ENCODE measurements around the gene ZNF598.
A peak's percentile ranks its signal among the peaks of the same experiment; 100 is the strongest.
"Not testable (repeated sequence)": the region's sequence is repeated elsewhere in the genome, so short reads cannot be mapped to it uniquely, and the experiment has no call there.

The ZNF598 gene

GRCh38 chr16:1973461-1974156 lies 36.0 kb downstream of the ZNF598 start:
- DNase-seq = no peak

- no peak for DNase-seq
These were observed 37.1 kb downstream of the ZNF598 start for GRCh38 chr16:1972490-1972877.

- DNase-seq = peak; percentile 67
These were observed 37.7 kb downstream of the ZNF598 start, which contains the start of gene TBL3 for GRCh38 chr16:1971796-1972489. TSS of gene TBL3 (plus strand) at chr16:1972053. CDS start at chr16:1972165, 112 bp downstream.

GRCh38 chr16:1968146-1968953 lies 41.3 kb downstream of the ZNF598 start:
- DNase-seq = no peak

- no peak for DNase-seq
These were observed 43.2 kb downstream of the ZNF598 start, which contains the start of gene RNF151 for GRCh38 chr16:1966460-1966859. TSS of gene RNF151 (plus strand) at chr16:1966856. CDS start at chr16:1966882, 26 bp downstream.

- no peak for DNase-seq
These were observed 44.1 kb downstream of the ZNF598 start for GRCh38 chr16:1965396-1966001.

DNA sequence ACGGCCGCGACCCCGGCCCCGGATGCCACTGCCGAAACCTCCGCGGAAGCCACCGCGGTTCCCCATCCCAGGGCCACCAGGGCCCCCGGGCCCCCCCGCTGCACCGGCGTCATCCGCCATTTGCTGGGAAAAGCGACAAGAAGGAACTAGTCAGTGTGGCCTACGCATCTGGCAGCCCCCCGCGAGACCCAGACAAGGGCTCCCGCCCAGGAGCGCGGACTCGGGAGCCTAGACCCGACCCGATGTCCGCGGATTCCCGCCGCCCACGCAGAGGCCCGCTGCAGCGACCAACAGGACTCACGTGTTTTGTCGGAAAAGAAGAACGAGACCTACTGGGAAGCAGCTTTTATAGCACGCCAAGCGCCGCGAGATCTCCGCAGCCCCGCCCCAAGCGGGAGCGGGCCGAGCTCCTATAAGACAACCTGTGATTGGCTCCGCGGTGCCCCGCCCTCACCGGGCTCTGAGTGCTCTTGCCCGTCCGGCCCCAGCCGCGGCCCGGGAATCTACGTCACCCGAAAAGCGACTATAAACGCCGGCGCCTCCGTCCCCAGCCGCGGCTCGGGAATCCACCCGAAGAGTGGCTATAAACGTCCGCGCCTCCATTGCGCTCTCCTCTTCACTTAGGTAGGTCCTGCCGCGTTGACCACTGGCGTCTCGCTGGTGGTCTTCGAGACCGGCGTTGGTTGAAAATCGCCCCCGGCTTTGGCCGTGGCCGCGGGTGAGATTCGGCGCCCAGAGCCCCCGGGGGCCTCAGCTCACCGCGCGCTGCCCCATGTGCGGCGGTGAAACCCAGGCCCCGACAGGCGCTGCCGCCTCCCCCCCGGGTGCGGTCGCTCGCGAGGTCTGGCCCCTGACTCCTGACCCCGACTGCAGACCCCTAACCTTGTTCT lies 44.9 kb downstream of the ZNF598 start, which contains the start of gene RPS2:
Gene RPS2 (minus strand): TSS at position 321 of the 890 bp plus-strand sequence. CDS start 201 bp downstream, at position 120.
- DNase-seq = peak; percentile 92

DNA sequence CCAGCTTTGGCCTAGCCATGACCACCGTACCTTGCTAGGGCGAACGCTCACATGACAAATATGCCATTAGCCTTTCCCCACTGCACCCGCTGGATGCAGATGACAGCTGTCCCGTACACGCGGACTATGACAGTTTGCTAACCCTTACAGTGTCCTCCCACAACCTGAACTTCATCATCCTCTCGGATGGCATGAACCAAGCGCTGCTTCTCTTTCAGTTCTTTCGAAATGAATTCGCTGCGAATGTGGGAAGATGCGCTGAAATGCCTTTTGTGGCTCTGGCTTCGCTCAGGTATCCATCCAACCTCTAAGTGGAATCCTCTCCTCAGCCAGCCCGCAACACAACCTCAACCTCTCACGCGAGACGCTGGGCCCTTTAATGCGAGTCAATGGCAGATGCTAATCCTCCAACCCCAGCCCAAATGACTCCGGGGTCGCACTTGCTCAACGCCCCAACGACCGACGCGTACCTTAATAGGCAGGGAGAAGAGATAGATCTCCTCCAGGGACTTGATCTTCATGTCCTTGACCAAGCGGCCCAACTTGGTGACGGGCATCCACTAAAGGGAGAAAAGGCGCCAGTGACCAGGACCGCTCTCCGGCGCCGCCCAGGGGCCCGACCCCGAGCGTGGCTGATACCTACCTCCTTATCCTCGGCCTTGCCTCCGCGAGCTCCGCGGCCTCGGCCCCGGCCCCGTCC lies 45.7 kb downstream of the ZNF598 start:
- DNase-seq = no peak

- DNase-seq = not testable (repeated sequence)
These were observed 47.2 kb downstream of the ZNF598 start for GRCh38 chr16:1962161-1963153.

- no peak for DNase-seq
These were observed 48.0 kb downstream of the ZNF598 start for GRCh38 chr16:1961651-1962067.

DNA sequence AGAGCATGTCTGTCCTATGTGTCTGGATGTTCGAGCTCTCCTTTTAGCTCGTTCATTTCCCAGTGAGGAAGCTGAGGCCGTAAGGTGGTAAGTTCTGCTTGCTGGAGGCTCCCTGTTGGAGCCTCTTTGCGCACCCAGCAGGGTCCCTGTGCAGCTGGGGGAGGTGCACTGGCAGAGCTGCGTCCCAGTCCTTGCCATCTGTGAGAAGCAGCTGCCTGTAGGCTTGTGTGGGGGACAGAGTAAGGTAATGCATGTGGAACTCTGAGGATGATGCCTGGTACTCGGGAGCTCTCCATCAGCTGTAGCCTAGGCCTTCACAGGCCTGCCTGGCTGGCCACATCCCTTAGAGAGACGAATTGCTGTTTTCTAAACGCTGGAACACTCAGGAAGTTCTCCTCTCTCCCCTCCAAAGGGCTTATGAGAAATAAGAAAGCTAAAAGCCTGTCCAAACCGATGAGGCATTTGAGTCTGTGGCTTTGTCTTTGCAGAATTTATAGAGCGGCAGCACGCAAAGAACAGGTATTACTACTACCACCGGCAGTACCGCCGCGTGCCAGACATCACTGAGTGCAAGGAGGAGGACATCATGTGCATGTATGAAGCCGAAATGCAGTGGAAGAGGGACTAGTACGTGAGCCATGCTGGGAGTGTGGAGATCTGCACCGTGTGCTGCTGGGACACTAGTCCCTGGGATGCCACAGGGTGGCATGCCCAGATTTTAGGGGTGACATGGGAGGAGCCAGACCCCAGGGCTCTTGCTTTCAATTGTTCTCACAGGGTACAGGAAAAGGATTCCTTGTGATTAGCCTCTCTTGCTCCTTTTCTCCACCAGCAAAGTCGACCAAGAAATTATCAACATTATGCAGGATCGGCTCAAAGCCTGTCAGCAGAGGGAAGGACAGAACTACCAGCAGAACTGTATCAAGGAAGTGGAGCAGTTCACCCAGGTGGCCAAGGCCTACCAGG lies 48.7 kb downstream of the ZNF598 start:
- peak; percentile 79 for DNase-seq

GRCh38 chr16:1959269-1960039 lies 50.2 kb downstream of the ZNF598 start, which contains the start of gene NDUFB10:
TSS of gene NDUFB10 (plus strand) at chr16:1959538. CDS start at chr16:1959625, 87 bp downstream.
- DNase-seq = no peak

DNA sequence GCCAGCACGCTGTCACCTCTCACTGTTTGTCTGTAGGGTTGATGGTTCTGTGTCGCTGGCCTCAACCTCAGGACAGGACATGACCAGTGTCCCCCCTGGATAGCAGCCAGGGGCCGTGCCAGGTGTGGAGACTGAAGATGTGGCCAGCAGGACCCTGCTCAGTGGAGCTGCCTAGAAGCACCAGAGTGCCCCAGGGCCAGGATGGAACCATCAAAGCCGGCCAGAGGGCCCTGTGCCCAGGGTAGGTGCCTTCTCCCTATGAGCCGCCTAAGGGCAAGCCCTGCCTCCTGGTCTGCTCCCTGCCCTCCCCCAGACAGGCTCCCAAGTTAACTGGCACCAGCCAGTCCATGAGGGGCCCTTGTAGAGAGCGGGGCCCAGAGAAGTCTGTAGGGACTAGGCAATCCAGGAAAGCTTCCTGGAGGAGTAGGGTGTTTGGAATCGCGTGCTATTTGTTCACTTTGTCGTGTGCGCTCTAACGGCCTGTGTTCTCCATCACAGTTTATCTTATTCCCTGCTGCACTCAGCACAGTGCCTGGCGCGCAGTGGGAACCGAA lies 50.8 kb downstream of the ZNF598 start:
- DNase-seq = no peak

- DNase-seq = not testable (repeated sequence)
These were observed 51.5 kb downstream of the ZNF598 start for GRCh38 chr16:1958143-1958491.

- not testable (repeated sequence) for DNase-seq
These were observed 52.0 kb downstream of the ZNF598 start for GRCh38 chr16:1957434-1958142.

GRCh38 chr16:1953734-1954133 lies 55.9 kb downstream of the ZNF598 start:
- no peak for DNase-seq

- DNase-seq = no peak
These were observed 59.1 kb downstream of the ZNF598 start for GRCh38 chr16:1950559-1950958.
